Fibroblast of lung (primary cell): Measurements from ENCODE around the gene TMEM167B. TPM values are rescaled to one million over a fixed set of nuclear protein-coding genes. Genes with fewer than 3 reads are reported as not detected.
"Not testable (repeated sequence)": the region's sequence is repeated elsewhere in the genome, so short reads cannot be mapped to it uniquely, and the experiment has no call there.

Experiments
- DNase-seq, 2 donors: peaks; one replicate each; pipeline versions ENCODE4 v3.0.0 to v3.0.0-alpha.2; 2010; ENCODE audit warnings: low read depth in 2 of 2
- H2AFZ ChIP-seq: 2 replicates; pipeline ENCODE4 v1.5.1; 2012; ENCODE audit warnings: low read length, control low read depth, inconsistent platforms
- H3K27ac ChIP-seq: 2 replicates; pipeline ENCODE4 v1.5.1; 2011; ENCODE audit warnings: low read length, control low read depth; ENCODE audit not compliant: insufficient read depth
- H3K27me3 ChIP-seq: 2 replicates; pipeline ENCODE4 v1.5.1; 2011; ENCODE audit warnings: mild to moderate bottlenecking, low read length; ENCODE audit not compliant: control insufficient read depth, insufficient read depth
- H3K36me3 ChIP-seq: 2 replicates; pipeline ENCODE4 v1.5.1; 2011; ENCODE audit warnings: low read length; ENCODE audit not compliant: control insufficient read depth, insufficient read depth
- H3K4me1 ChIP-seq: 2 replicates; pipeline ENCODE4 v1.5.1; 2011; ENCODE audit warnings: low read length; ENCODE audit not compliant: control insufficient read depth, insufficient read depth; ENCODE audit errors: extremely low read depth
- H3K4me2 ChIP-seq: 2 replicates; pipeline ENCODE4 v1.5.1; 2011; ENCODE audit warnings: low read length, control low read depth; ENCODE audit not compliant: insufficient read depth; ENCODE audit errors: extremely low read depth
- H3K4me3 ChIP-seq, 4 experiments: fragments of 200-600 bp in 1 of 4; sonication (generic) in 1 of 4; replicated peaks in 1 of 4; 2 replicates each; pipeline ENCODE4 v1.5.1; 2011 to 2016; ENCODE audit warnings: low read length in 4 of 4, low read depth in 3 of 4, mild to moderate bottlenecking in 3 of 4, control low read depth in 2 of 4, inconsistent platforms in 1 of 4, mixed read lengths in 1 of 4; ENCODE audit not compliant: insufficient read depth in 1 of 4; ENCODE audit errors: control extremely low read depth in 1 of 4
- H3K79me2 ChIP-seq: 2 replicates; pipeline ENCODE4 v1.5.1; 2012; ENCODE audit warnings: mild to moderate bottlenecking, low read length, inconsistent platforms; ENCODE audit not compliant: control insufficient read depth, insufficient read depth
- H3K9ac ChIP-seq: 2 replicates; pipeline ENCODE4 v1.5.1; 2011; ENCODE audit warnings: mild to moderate bottlenecking, low read length, control low read depth; ENCODE audit not compliant: insufficient read depth
- H3K9me3 ChIP-seq: 2 replicates; pipeline ENCODE4 v1.5.1; 2012; ENCODE audit warnings: low read depth, low read length; ENCODE audit not compliant: control insufficient read depth, insufficient read depth
- H4K20me1 ChIP-seq: 2 replicates; pipeline ENCODE4 v1.5.1; 2011; ENCODE audit warnings: low read length; ENCODE audit not compliant: control insufficient read depth, insufficient read depth; ENCODE audit errors: extremely low read depth
- EZH2 ChIP-seq: IDR thresholded peaks from 2 replicates; pipeline ENCODE4 v1.5.1; 2012; ENCODE audit warnings: low read length, control low read depth, mild to moderate bottlenecking; ENCODE audit errors: missing control alignments
- polyA plus RNA-seq, 2 donors: library from polyadenylated mRNA; depleted of rRNA in 1 of 2; stranded (reverse) in 1 of 2; unstranded in 1 of 2; fragments of >200 nt; gene quantifications; 2 replicates each; pipeline ENCODE4 v1.2.1, GENCODE V29; 2011 to 2012; ENCODE audit warnings: missing spikeins in 1 of 2
- total RNA-seq: library from RNA; depleted of rRNA; stranded (reverse); fragments of >200 nt; gene quantifications from 2 replicates; pipeline ENCODE4 v1.2.1, GENCODE V29; 2014
- TF ChIP-seq, protein P1 (sequence below), 2 donors: IDR thresholded peaks in 1 of 2; conservative IDR thresholded peaks in 1 of 2; 1 replicate in 1 of 2; 2 replicates in 1 of 2; pipeline ENCODE4 v1.5.1; 2011 to 2012; ENCODE audit warnings: low read length in 2 of 2, control low read depth in 1 of 2, inconsistent platforms in 1 of 2, low read depth in 1 of 2, mild to moderate bottlenecking in 1 of 2

TMEM167B gene
- total and polyA plus RNA-seq, 2 donors (not counting 1 experiment from before 2014, with no cell fraction given) = 35.3 to 52.2 TPM

DNA sequence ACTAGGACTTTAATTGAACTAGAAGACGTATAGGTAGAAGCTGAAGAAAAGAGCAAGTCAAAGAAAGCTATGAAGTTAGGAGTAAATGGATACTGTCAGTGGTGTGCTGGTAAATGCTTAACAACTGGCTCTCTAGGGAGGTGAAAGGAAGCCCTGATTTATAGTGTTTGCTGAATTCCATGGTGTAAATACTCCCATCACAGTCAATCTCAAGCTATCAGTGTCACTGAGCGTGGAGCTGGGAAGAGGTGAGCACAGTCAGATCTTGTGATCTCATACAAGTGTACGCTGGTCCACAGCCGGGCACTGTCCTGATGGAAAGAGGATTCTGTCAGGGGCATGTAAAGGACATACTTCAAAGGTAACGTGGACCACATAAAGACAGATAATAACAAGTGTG is 51.7 kb downstream of the TMEM167B start:
- Histone ChIP-seq H3K9ac (no peak overlapping the region), H3K27me3 (no peaks in the 10 kb centered on the region), H3K79me2 (no peaks in the 10 kb centered on the region), H3K4me3 (no peak overlapping the region), H3K4me1 (no peaks in the 10 kb centered on the region), H2AFZ (no peak overlapping the region), H3K27ac (no peak overlapping the region), H3K9me3 (no peaks in the 10 kb centered on the region), H3K4me2 (no peak overlapping the region), H4K20me1 (no peaks in the 10 kb centered on the region), H3K36me3 (no peaks in the 10 kb centered on the region)
- TF ChIP-seq, protein P1, sequence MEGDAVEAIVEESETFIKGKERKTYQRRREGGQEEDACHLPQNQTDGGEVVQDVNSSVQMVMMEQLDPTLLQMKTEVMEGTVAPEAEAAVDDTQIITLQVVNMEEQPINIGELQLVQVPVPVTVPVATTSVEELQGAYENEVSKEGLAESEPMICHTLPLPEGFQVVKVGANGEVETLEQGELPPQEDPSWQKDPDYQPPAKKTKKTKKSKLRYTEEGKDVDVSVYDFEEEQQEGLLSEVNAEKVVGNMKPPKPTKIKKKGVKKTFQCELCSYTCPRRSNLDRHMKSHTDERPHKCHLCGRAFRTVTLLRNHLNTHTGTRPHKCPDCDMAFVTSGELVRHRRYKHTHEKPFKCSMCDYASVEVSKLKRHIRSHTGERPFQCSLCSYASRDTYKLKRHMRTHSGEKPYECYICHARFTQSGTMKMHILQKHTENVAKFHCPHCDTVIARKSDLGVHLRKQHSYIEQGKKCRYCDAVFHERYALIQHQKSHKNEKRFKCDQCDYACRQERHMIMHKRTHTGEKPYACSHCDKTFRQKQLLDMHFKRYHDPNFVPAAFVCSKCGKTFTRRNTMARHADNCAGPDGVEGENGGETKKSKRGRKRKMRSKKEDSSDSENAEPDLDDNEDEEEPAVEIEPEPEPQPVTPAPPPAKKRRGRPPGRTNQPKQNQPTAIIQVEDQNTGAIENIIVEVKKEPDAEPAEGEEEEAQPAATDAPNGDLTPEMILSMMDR (conservative IDR thresholded peaks at IDR 0.05 in 1 of 2, IDR thresholded peaks at IDR 0.05 in 1 of 2; ENCODE audit: low read depth in 1 of 2, low read length in 2 of 2) = no peak
- no peak for TF ChIP-seq EZH2
- no peak for DNase-seq

DNA sequence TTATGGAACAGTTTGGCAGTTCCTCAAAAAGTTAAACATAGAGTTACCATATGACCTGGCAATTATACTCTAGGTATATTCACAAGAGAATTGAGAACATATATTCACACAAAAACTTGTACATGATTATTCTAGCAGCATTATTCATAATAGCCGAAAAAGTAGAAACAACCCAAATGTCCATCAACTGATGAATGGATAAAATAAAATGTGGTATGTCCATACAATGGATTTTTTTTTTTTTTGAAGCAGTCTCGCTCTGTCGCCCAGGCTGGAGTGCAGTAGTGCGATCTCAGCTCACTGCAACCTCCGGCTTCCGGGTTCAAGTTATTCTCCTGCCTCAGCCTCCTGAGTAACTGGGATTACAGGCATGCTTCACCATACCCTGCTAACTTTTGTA is 52.2 kb downstream of the TMEM167B start:
- not testable (repeated sequence) for H3K36me3 ChIP-seq, H3K4me3 ChIP-seq, DNase-seq, H3K4me2 ChIP-seq, H3K27me3 ChIP-seq, H3K79me2 ChIP-seq, H4K20me1 ChIP-seq, H3K9me3 ChIP-seq, H3K27ac ChIP-seq, H2AFZ ChIP-seq, H3K4me1 ChIP-seq, H3K9ac ChIP-seq

Other genes with a start within 250 kb of the TMEM167B start
- 0.17 and 0.26 TPM in 2 replicates for gene AKNAD1, start 233.7 kb upstream of the TMEM167B start, total RNA-seq
- gene AKNAD1, start 233.7 kb upstream of the TMEM167B start, polyA plus RNA-seq = 0.71 and 1.2 TPM in 2 replicates
- gene GPSM2, start 213.8 kb upstream of the TMEM167B start, total RNA-seq = 28.0 and 36.2 TPM in 2 replicates
- 32.6 and 61.1 TPM in 2 replicates for gene GPSM2, start 213.8 kb upstream of the TMEM167B start, polyA plus RNA-seq
- gene CLCC1, start 127.3 kb upstream of the TMEM167B start, total RNA-seq = 30.6 and 31.0 TPM in 2 replicates
- 30.2 and 33.1 TPM in 2 replicates for gene CLCC1, start 127.3 kb upstream of the TMEM167B start, polyA plus RNA-seq
- 16.9 and 19.7 TPM in 2 replicates for gene WDR47, start 48.7 kb upstream of the TMEM167B start, total RNA-seq
- gene WDR47, start 48.7 kb upstream of the TMEM167B start, polyA plus RNA-seq = 17.3 and 22.6 TPM in 2 replicates
- gene TAF13, start 14.8 kb upstream of the TMEM167B start, total RNA-seq = 59.1 and 66.6 TPM in 2 replicates
- gene TAF13, start 14.8 kb upstream of the TMEM167B start, polyA plus RNA-seq = 85.7 and 98.7 TPM in 2 replicates
- 0.17 and 0.26 TPM in 2 replicates for gene ELAPOR1, start 23.4 kb downstream of the TMEM167B start, total RNA-seq
- gene ELAPOR1, start 23.4 kb downstream of the TMEM167B start, polyA plus RNA-seq = 0.30 and 0.76 TPM in 2 replicates
- 429 and 437 TPM in 2 replicates for gene SARS1, start 123.2 kb downstream of the TMEM167B start, total RNA-seq
- gene SARS1, start 123.2 kb downstream of the TMEM167B start, polyA plus RNA-seq = 229 and 237 TPM in 2 replicates
- 3.1 and 3.5 TPM in 2 replicates for gene CELSR2, start 158.8 kb downstream of the TMEM167B start, total RNA-seq
- 0.67 and 1.2 TPM in 2 replicates for gene CELSR2, start 158.8 kb downstream of the TMEM167B start, polyA plus RNA-seq
- 4.1 and 8.3 TPM in 2 replicates for gene PSRC1, start 192.4 kb downstream of the TMEM167B start, total RNA-seq
- gene PSRC1, start 192.4 kb downstream of the TMEM167B start, polyA plus RNA-seq = 9.9 and 18.5 TPM in 2 replicates
- not detected in 2 replicates for gene MYBPHL, start 216.2 kb downstream of the TMEM167B start, total RNA-seq
- not detected in 2 replicates for gene MYBPHL, start 216.2 kb downstream of the TMEM167B start, polyA plus RNA-seq